Measurements from ENCODE around the gene L1TD1.
"Not testable (repeated sequence)": the region's sequence is repeated elsewhere in the genome, so short reads cannot be mapped to it uniquely, and the experiment has no call there.

L1TD1 gene

GRCh38 chr1:62178372-62178771 lies 16.3 kb upstream of the L1TD1 start:
- no peaks in the 10 kb centered on the region for H3K9me3 ChIP-seq (ENCODE audit: control insufficient read depth, insufficient read depth, low read length)
- H3K4me2 ChIP-seq (ENCODE audit: low read length), result no peak overlapping the region
- H3K36me3 ChIP-seq (ENCODE audit: control insufficient read depth, low read length), result no peaks in the 10 kb centered on the region
- no peaks in the 10 kb centered on the region for H3K79me2 ChIP-seq (ENCODE audit: control insufficient read depth, low read length)
- no peak overlapping the region for H3K4me3 ChIP-seq (ENCODE audit: low read length)
- H3K4me1 ChIP-seq (ENCODE audit: control insufficient read depth, low read length), result no peaks in the 10 kb centered on the region
- H3K9me2 ChIP-seq (replicated peaks; ENCODE audit: control insufficient read depth, low read length), result no peaks in the 10 kb centered on the region
- no peak overlapping the region for H3K27ac ChIP-seq (ENCODE audit: low read depth, low read length)
- no peaks in the 10 kb centered on the region for H3F3A ChIP-seq (ENCODE audit: control insufficient read depth, insufficient read depth)
- H4K20me1 ChIP-seq (ENCODE audit: control insufficient read depth, insufficient read depth, low read depth, low read length), result no peaks in the 10 kb centered on the region
- 0 out of 2 replicates have a peak, but pooled peaks cover 4% of the 10 kb centered on the region for H3K27me3 ChIP-seq (ENCODE audit: control insufficient read depth, low read length)
- TF ChIP-seq EZH2phosphoT487 (IDR thresholded peaks at IDR 0.05; ENCODE audit: borderline replicate concordance, low read length), result no peak
- TF ChIP-seq CTCF (IDR thresholded peaks at IDR 0.05; ENCODE audit: low read depth, low read length, poor library complexity, severe bottlenecking), result no peak

GRCh38 chr1:62180054-62180453 lies 14.6 kb upstream of the L1TD1 start:
- not testable (repeated sequence) for H3K9me2 ChIP-seq (replicated peaks; ENCODE audit: control insufficient read depth, low read length); H3K27ac ChIP-seq (ENCODE audit: low read depth, low read length); H3K4me2 ChIP-seq (ENCODE audit: low read length); H4K20me1 ChIP-seq (ENCODE audit: control insufficient read depth, insufficient read depth, low read depth, low read length); H3K9me3 ChIP-seq (ENCODE audit: control insufficient read depth, insufficient read depth, low read length); H3F3A ChIP-seq (ENCODE audit: control insufficient read depth, insufficient read depth); H3K27me3 ChIP-seq (ENCODE audit: control insufficient read depth, low read length); H3K79me2 ChIP-seq (ENCODE audit: control insufficient read depth, low read length); H3K36me3 ChIP-seq (ENCODE audit: control insufficient read depth, low read length); H3K4me1 ChIP-seq (ENCODE audit: control insufficient read depth, low read length); H3K4me3 ChIP-seq (ENCODE audit: low read length)

- TF ChIP-seq CTCF (IDR thresholded peaks at IDR 0.05; ENCODE audit: low read depth, low read length, poor library complexity, severe bottlenecking), result no peak
- no peak for TF ChIP-seq EZH2phosphoT487 (IDR thresholded peaks at IDR 0.05; ENCODE audit: borderline replicate concordance, low read length)
- H3K27ac ChIP-seq (ENCODE audit: low read depth, low read length), result no peak overlapping the region
- H3K4me2 ChIP-seq (ENCODE audit: low read length), result no peak overlapping the region
Measured at GRCh38 chr1:62180639-62181038, 14.0 kb upstream of the L1TD1 start.

GRCh38 chr1:62181532-62181931 lies 13.1 kb upstream of the L1TD1 start:
- Histone ChIP-seq H3K27ac (ENCODE audit: low read depth, low read length) (no peak overlapping the region), H3K9me2 (replicated peaks; ENCODE audit: control insufficient read depth, low read length) (no peaks in the 10 kb centered on the region), H3K36me3 (ENCODE audit: control insufficient read depth, low read length) (no peaks in the 10 kb centered on the region), H3F3A (ENCODE audit: control insufficient read depth, insufficient read depth) (no peaks in the 10 kb centered on the region), H4K20me1 (ENCODE audit: control insufficient read depth, insufficient read depth, low read depth, low read length) (no peaks in the 10 kb centered on the region), H3K4me2 (ENCODE audit: low read length) (no peak overlapping the region), H3K79me2 (ENCODE audit: control insufficient read depth, low read length) (no peaks in the 10 kb centered on the region), H3K9me3 (ENCODE audit: control insufficient read depth, insufficient read depth, low read length) (no peaks in the 10 kb centered on the region), H3K27me3 (ENCODE audit: control insufficient read depth, low read length) (0 out of 2 replicates have a peak, but pooled peaks cover 4% of the 10 kb centered on the region), H3K4me3 (ENCODE audit: low read length) (no peak overlapping the region), H3K4me1 (ENCODE audit: control insufficient read depth, low read length) (no peaks in the 10 kb centered on the region)
- TF ChIP-seq EZH2phosphoT487 (IDR thresholded peaks at IDR 0.05; ENCODE audit: borderline replicate concordance, low read length), result no peak
- no peak for TF ChIP-seq CTCF (IDR thresholded peaks at IDR 0.05; ENCODE audit: low read depth, low read length, poor library complexity, severe bottlenecking)

More at GRCh38 chr1:62180639-62181038, 14.0 kb upstream of the L1TD1 start:
- H3K79me2 ChIP-seq (ENCODE audit: control insufficient read depth, low read length), result no peaks in the 10 kb centered on the region
- H4K20me1 ChIP-seq (ENCODE audit: control insufficient read depth, insufficient read depth, low read depth, low read length), result no peaks in the 10 kb centered on the region
- H3K4me3 ChIP-seq (ENCODE audit: low read length), result no peak overlapping the region
- H3F3A ChIP-seq (ENCODE audit: control insufficient read depth, insufficient read depth), result no peaks in the 10 kb centered on the region
- no peaks in the 10 kb centered on the region for H3K9me2 ChIP-seq (replicated peaks; ENCODE audit: control insufficient read depth, low read length)
- no peaks in the 10 kb centered on the region for H3K36me3 ChIP-seq (ENCODE audit: control insufficient read depth, low read length)
- H3K4me1 ChIP-seq (ENCODE audit: control insufficient read depth, low read length), result no peaks in the 10 kb centered on the region
- H3K27me3 ChIP-seq (ENCODE audit: control insufficient read depth, low read length), result 0 out of 2 replicates have a peak, but pooled peaks cover 4% of the 10 kb centered on the region
- no peaks in the 10 kb centered on the region for H3K9me3 ChIP-seq (ENCODE audit: control insufficient read depth, insufficient read depth, low read length)

GRCh38 chr1:62182157-62182556 lies 12.5 kb upstream of the L1TD1 start:
- H3K4me3 ChIP-seq (ENCODE audit: low read length); H3K9me2 ChIP-seq (replicated peaks; ENCODE audit: control insufficient read depth, low read length); H3K4me1 ChIP-seq (ENCODE audit: control insufficient read depth, low read length); H3K4me2 ChIP-seq (ENCODE audit: low read length); H3F3A ChIP-seq (ENCODE audit: control insufficient read depth, insufficient read depth); H3K9me3 ChIP-seq (ENCODE audit: control insufficient read depth, insufficient read depth, low read length); H4K20me1 ChIP-seq (ENCODE audit: control insufficient read depth, insufficient read depth, low read depth, low read length); H3K27ac ChIP-seq (ENCODE audit: low read depth, low read length); H3K27me3 ChIP-seq (ENCODE audit: control insufficient read depth, low read length); H3K36me3 ChIP-seq (ENCODE audit: control insufficient read depth, low read length); H3K79me2 ChIP-seq (ENCODE audit: control insufficient read depth, low read length): not testable (repeated sequence)

Data from DOHH2 (cell line).